ENCODE measurements around the gene RRAGA.
"Not testable (repeated sequence)": the region's sequence is repeated elsewhere in the genome, so short reads cannot be mapped to it uniquely, and the experiment has no call there.

The RRAGA gene

DNA sequence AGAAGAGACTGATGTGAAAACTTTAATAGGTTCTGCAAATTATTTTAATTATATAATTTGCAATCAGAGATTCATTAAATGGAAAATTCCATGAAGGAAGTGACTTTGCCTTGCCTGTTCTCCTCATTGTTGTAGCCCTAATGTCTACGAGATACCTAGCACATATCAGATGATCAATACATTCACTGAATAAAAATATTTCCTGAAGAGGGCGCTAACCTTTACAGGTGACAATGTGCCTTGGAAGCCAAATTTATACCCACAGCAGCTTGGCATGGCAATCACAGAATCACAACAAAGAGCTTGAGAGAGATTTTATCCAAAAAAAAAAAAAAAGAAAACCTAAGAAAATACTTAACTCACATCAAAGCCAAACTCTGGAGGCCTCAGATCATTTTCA, 36.1 kb downstream of the RRAGA start:
- TF ChIP-seq, protein P1, sequence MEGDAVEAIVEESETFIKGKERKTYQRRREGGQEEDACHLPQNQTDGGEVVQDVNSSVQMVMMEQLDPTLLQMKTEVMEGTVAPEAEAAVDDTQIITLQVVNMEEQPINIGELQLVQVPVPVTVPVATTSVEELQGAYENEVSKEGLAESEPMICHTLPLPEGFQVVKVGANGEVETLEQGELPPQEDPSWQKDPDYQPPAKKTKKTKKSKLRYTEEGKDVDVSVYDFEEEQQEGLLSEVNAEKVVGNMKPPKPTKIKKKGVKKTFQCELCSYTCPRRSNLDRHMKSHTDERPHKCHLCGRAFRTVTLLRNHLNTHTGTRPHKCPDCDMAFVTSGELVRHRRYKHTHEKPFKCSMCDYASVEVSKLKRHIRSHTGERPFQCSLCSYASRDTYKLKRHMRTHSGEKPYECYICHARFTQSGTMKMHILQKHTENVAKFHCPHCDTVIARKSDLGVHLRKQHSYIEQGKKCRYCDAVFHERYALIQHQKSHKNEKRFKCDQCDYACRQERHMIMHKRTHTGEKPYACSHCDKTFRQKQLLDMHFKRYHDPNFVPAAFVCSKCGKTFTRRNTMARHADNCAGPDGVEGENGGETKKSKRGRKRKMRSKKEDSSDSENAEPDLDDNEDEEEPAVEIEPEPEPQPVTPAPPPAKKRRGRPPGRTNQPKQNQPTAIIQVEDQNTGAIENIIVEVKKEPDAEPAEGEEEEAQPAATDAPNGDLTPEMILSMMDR (IDR thresholded peaks at IDR 0.05; ENCODE audit: low read depth, low read length, missing control alignments): peak; percentile 49
- no peak overlapping the region for H3K4me3 ChIP-seq (ENCODE audit: low read depth, low read length)
- DNase-seq (ENCODE audit: low read depth): no peak

DNA sequence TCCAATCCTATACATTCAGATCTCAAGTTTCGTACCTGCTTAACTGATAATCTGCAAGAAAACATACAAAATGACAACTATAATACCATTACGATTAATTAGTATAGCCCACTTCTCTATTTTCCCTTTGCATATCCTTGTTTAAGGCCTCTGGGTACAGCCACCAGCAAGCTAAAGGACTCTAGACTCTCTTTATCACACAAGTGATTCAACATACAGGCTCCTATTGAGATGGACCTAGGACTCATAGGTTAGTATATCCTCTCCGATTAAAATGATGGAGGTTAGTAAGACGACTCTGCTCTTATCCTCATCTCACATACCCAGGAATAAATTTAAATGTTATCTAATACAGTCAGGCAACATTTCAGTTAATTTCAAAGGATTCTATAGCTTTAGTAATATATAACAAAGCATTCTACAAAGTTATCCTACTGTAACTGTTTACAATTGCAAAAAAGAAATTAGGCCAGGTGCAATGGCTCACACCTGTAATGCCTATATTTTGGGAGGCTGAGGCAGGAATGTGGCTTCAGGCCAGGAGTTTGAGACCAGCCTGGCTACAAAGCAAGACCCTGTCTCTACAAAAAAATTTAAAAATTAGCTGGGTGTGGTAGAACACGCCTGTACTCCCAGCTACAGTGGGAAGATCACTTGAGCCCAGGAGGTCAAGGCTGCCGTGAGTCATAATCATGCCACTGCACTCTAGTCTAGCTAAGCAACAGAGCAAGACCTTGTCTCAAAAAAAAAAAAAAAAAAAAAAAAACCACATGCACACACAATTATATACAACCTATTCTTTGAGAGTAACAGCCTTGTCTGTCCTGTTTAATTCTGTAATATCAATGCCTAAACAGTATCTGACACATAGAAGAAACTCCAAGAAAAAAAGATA, 38.1 kb downstream of the RRAGA start:
- DNase-seq (ENCODE audit: low read depth): no peak
- H3K4me3 ChIP-seq (ENCODE audit: low read depth, low read length): no peak overlapping the region
- TF ChIP-seq, protein P1 (IDR thresholded peaks at IDR 0.05; ENCODE audit: low read depth, low read length, missing control alignments): no peak

DNA sequence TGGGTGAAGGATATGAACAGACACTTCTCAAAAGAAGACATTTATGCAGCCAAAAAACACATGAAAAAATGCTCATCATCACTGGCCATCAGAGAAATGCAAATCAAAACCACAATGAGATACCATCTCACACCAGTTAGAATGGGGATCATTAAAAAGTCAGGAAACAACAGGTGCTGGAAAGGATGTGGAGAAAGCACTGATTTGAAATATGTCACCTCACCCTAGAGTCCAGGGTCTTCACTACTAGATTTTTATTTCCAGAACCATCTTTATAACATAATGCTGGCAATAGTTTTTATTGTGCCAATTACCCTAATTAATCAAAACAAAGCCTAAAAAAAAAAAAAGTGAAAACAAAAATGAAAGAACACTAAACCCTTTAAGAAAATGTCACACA, 48.2 kb downstream of the RRAGA start:
- not testable (repeated sequence) for H3K4me3 ChIP-seq (ENCODE audit: low read depth, low read length); DNase-seq (ENCODE audit: low read depth)
